IMR-90 (cell line): Measurements from ENCODE around the gene ALDH7A1. TPM values are rescaled to one million over a fixed set of nuclear protein-coding genes. Genes with fewer than 3 reads are reported as not detected.

Experiments used
- ATAC-seq: fragments of 200-7000 bp; cut with Tn5 transposase; 2 replicates; pipeline ENCODE4 v1.9.1; 2020; ENCODE audit warnings: low read depth, mild to moderate bottlenecking, moderate library complexity
- BruUV-seq: library from RNA; stranded (reverse); fragments of 400-500 nt; replicated peaks from 2 replicates; lab custom pipeline; 2021; lab: Mats Ljungman, UMichigan
- CTCF ChIA-PET: fragments of 300-600 bp; formaldehyde crosslinking; extraction: SDS; loops from one replicate; lab custom pipeline; 2021; ENCODE audit warnings: antibody characterized with exemption; lab: Yijun Ruan, JAX
- POLR2A ChIA-PET: fragments of 300-600 bp; sonication (Branson Sonifier 250); formaldehyde crosslinking; loops from one replicate; lab custom pipeline; 2022; ENCODE audit warnings: antibody characterized with exemption; ENCODE audit not compliant: unreplicated experiment; lab: Charles Lee
- DNase-seq: peaks from one replicate; pipeline ENCODE4 v3.0.0; 2013
- H2AFZ ChIP-seq: replicated peaks from 2 replicates; pipeline ENCODE3; 2013; ENCODE audit warnings: low read length, mild to moderate bottlenecking; ENCODE audit not compliant: poor library complexity
- H2AK5ac ChIP-seq: 2 replicates; pipeline ENCODE4 v1.6.1; 2013; ENCODE audit warnings: low read depth, low read length, inconsistent platforms
- H2AK9ac ChIP-seq: replicated peaks from 2 replicates; pipeline ENCODE3; 2013; ENCODE audit warnings: mild to moderate bottlenecking, low read depth, low read length, moderate library complexity; ENCODE audit not compliant: poor library complexity
- H2BK120ac ChIP-seq: 2 replicates; pipeline ENCODE4 v1.6.1; 2013; ENCODE audit warnings: low read depth, low read length, inconsistent platforms
- H2BK15ac ChIP-seq: 3 replicates; pipeline ENCODE4 v1.6.1; 2013; ENCODE audit warnings: low read depth, low read length, inconsistent platforms
- H2BK20ac ChIP-seq: 2 replicates; pipeline ENCODE4 v1.6.1; 2013; ENCODE audit warnings: low read depth, mild to moderate bottlenecking, inconsistent platforms, low read length, moderate library complexity
- H2BK5ac ChIP-seq: 2 replicates; pipeline ENCODE4 v1.6.1; 2013; ENCODE audit warnings: mild to moderate bottlenecking, low read depth, low read length, inconsistent platforms; ENCODE audit not compliant: poor library complexity, severe bottlenecking
- H3K14ac ChIP-seq: replicated peaks from 2 replicates; pipeline ENCODE4 v1.6.1; 2013; ENCODE audit warnings: low read depth, low read length, inconsistent platforms
- H3K18ac ChIP-seq: 2 replicates; pipeline ENCODE4 v1.6.1; 2013; ENCODE audit warnings: low read depth, low read length, control low read depth
- H3K23ac ChIP-seq: 2 replicates; pipeline ENCODE4 v1.6.1; 2013; ENCODE audit warnings: low read depth, low read length, inconsistent platforms
- H3K27ac ChIP-seq: 2 replicates; pipeline ENCODE4 v1.5.1; 2013; ENCODE audit warnings: mild to moderate bottlenecking, control low read depth, low read length; ENCODE audit not compliant: insufficient read depth
- H3K27me3 ChIP-seq: 2 replicates; pipeline ENCODE4 v1.6.1; 2013; ENCODE audit warnings: low read length; ENCODE audit not compliant: control insufficient read depth, insufficient read depth
- H3K36me3 ChIP-seq: 2 replicates; pipeline ENCODE4 v1.6.1; 2013; ENCODE audit warnings: low read length, mixed read lengths; ENCODE audit not compliant: control insufficient read depth, insufficient read depth
- H3K4ac ChIP-seq: 2 replicates; pipeline ENCODE4 v1.6.1; 2013; ENCODE audit warnings: low read depth, low read length, inconsistent platforms
- H3K4me1 ChIP-seq: 2 replicates; pipeline ENCODE4 v1.6.1; 2013; ENCODE audit warnings: low read length, mixed read lengths; ENCODE audit not compliant: control insufficient read depth, insufficient read depth
- H3K4me2 ChIP-seq: 2 replicates; pipeline ENCODE4 v1.6.1; 2013; ENCODE audit warnings: low read depth, mild to moderate bottlenecking, control low read depth, low read length, moderate library complexity
- H3K4me3 ChIP-seq: 2 replicates; pipeline ENCODE4 v1.5.1; 2013; ENCODE audit warnings: low read depth, mild to moderate bottlenecking, control low read depth, low read length, moderate library complexity; ENCODE audit not compliant: insufficient read depth
- H3K56ac ChIP-seq: 2 replicates; pipeline ENCODE4 v1.6.1; 2013; ENCODE audit warnings: low read length, inconsistent platforms; ENCODE audit not compliant: insufficient read depth; ENCODE audit errors: extremely low read depth
- H3K79me1 ChIP-seq, 2 experiments: 2 replicates each; pipeline ENCODE4 v1.6.1; 2013; ENCODE audit warnings: low read length in 2 of 2, inconsistent platforms in 1 of 2, low read depth in 1 of 2
- H3K9ac ChIP-seq: 2 replicates; pipeline ENCODE4 v1.6.1; 2013; ENCODE audit warnings: low read depth, low read length, control low read depth
- H3K9me1 ChIP-seq: 2 replicates; pipeline ENCODE4 v1.6.1; 2013; ENCODE audit warnings: low read length, inconsistent platforms; ENCODE audit not compliant: insufficient read depth
- H3K9me3 ChIP-seq: 2 replicates; pipeline ENCODE4 v1.6.1; 2013; ENCODE audit warnings: low read length; ENCODE audit not compliant: control insufficient read depth, insufficient read depth
- H4K20me1 ChIP-seq: 2 replicates; pipeline ENCODE4 v1.6.1; 2013; ENCODE audit warnings: low read length, inconsistent platforms; ENCODE audit not compliant: insufficient read depth
- H4K5ac ChIP-seq: 2 replicates; pipeline ENCODE4 v1.6.1; 2013; ENCODE audit warnings: mild to moderate bottlenecking, low read depth, low read length, control low read depth
- H4K8ac ChIP-seq, 2 experiments: 2 replicates each; pipeline ENCODE4 v1.6.1; 2013; ENCODE audit warnings: low read depth in 2 of 2, low read length in 2 of 2, control low read depth in 1 of 2, inconsistent platforms in 1 of 2
- H4K91ac ChIP-seq: 2 replicates; pipeline ENCODE4 v1.6.1; 2013; ENCODE audit warnings: low read depth, low read length, inconsistent platforms; ENCODE audit not compliant: insufficient read depth
- BHLHE40 ChIP-seq: fragments of 150-350 bp; IDR thresholded peaks from 2 replicates; pipeline ENCODE4 v1.6.1; 2016; ENCODE audit warnings: mild to moderate bottlenecking, low read depth, low read length
- CEBPB ChIP-seq: IDR thresholded peaks from 2 replicates; pipeline ENCODE4 v1.6.1; 2012; ENCODE audit warnings: low read depth, low read length, improper control_type of control experiment
- CHD1 ChIP-seq: IDR thresholded peaks from 2 replicates; pipeline ENCODE4 v1.6.1; 2012; ENCODE audit warnings: low read depth, low read length, improper control_type of control experiment
- FOS ChIP-seq: fragments of 150-350 bp; IDR thresholded peaks from 2 replicates; pipeline ENCODE4 v1.6.1; 2016; ENCODE audit warnings: low read depth, low read length
- MXI1 ChIP-seq: IDR thresholded peaks from 2 replicates; pipeline ENCODE4 v1.6.1; 2012; ENCODE audit warnings: low read depth, mild to moderate bottlenecking, low read length, moderate library complexity, borderline replicate concordance
- RCOR1 ChIP-seq: IDR thresholded peaks from 2 replicates; pipeline ENCODE4 v1.6.1; 2012; ENCODE audit warnings: mild to moderate bottlenecking, low read length, improper control_type of control experiment; ENCODE audit not compliant: insufficient replicate concordance
- SMC3 ChIP-seq: fragments of 150-350 bp; IDR thresholded peaks from 2 replicates; pipeline ENCODE4 v1.6.1; 2016; ENCODE audit warnings: low read depth, mild to moderate bottlenecking, antibody characterized with exemption, low read length, moderate library complexity
- WGBS, 2 experiments: methylation state at CpG; one replicate each; pipeline versions ENCODE4 v1.1.5 to v1.1.7; 2013; ENCODE audit warnings: missing lambda C conversion rate in 2 of 2; ENCODE audit not compliant: insufficient read length in 1 of 2; ENCODE audit errors: extremely low coverage in 2 of 2; 5-methylcytosine and 5-hydroxymethylcytosine counted together
- dilution Hi-C: fragments of 300-500 bp; cut with HindIII; formaldehyde crosslinking; loops from one replicate; pipeline ENCODE4 v1.14.3; 2018; ENCODE audit warnings: low sequenced_read_pairs; ENCODE audit not compliant: unreplicated experiment
- in situ Hi-C: fragments of 300-500 bp; cut with MboI; formaldehyde crosslinking; loops from 3 replicates; pipeline ENCODE4 v1.14.3; 2019; ENCODE audit warnings: low sequenced_read_pairs, inconsistent platforms, mixed read lengths
- intact Hi-C: fragments of 100-400 bp; cut with micrococcal nuclease; formaldehyde crosslinking; loops from 2 replicates; pipeline ENCODE4 v1.10.0; 2022
- polyA plus RNA-seq, 3 experiments: library from polyadenylated mRNA; depleted of rRNA; stranded (reverse); fragments of >200 nt; gene quantifications; 2 replicates each; pipeline ENCODE4 v1.2.3, GENCODE V29; 2012; ENCODE audit warnings: low replicate concordance in 1 of 3
- total RNA-seq: library from RNA; depleted of rRNA; stranded (reverse); fragments of >200 nt; gene quantifications from 2 replicates; pipeline ENCODE4 v1.2.3, GENCODE V29; 2012
- TF ChIP-seq, protein P1 (sequence below): fragments of 150-350 bp; IDR thresholded peaks from 2 replicates; pipeline ENCODE4 v1.6.1; 2016; ENCODE audit warnings: low read depth, mild to moderate bottlenecking, low read length, moderate library complexity, borderline replicate concordance
- TF ChIP-seq, protein P2 (sequence below): fragments of 150-350 bp; IDR thresholded peaks from 2 replicates; pipeline ENCODE4 v1.6.1; 2017; ENCODE audit warnings: mild to moderate bottlenecking, antibody characterized with exemption, low read length, low read depth
- TF ChIP-seq, protein P3 (sequence below): conservative IDR thresholded peaks from 2 replicates; pipeline ENCODE4 v1.5.1; 2012; ENCODE audit warnings: mild to moderate bottlenecking, low read depth, low read length, improper control_type of control experiment

The ALDH7A1 gene
- total and polyA plus RNA-seq, 2 of the 4 experiments (the other 2 are of a cell fraction), result 40.9 to 62.2 TPM

DNA sequence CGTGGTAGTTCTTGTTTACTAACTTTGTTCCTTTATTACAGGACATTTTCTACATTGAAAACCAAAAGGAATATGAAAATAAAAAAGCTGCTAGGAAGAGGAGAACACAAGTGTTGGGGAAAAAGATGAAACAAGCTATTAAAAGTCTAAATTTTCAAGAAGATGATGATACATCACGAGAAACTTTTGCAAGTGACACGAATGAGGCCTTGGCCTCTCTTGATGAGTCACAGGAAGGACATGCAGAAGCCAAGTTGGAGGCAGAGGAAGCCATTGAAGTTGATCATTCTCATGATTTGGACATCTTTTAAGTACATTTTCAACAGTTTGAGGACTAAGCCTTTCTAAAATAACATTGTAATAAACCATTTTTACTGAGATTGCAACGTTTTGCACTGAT, 29.5 kb upstream of the ALDH7A1 start:
- H2BK20ac ChIP-seq, result no peak overlapping the region
- peaks cover 4% of the 10 kb centered on the region for H3K4me1 ChIP-seq
- H3K9me1 ChIP-seq, result no peaks in the 10 kb centered on the region
- WGBS, 2 experiments, result no CpG with 5 or more reads among the region's 4 CpGs
- no peaks in the 10 kb centered on the region for H4K20me1 ChIP-seq
- peaks cover 13 to 23% of the 10 kb centered on the region in 2 experiments for H3K79me1 ChIP-seq
- no peaks in the 10 kb centered on the region for H3K9me3 ChIP-seq
- H2BK15ac ChIP-seq, result no peak overlapping the region
- in situ Hi-C loops, result no loop called here
- DNase-seq (peak; percentile 94), ATAC-seq (peak; percentile 82)
- H4K91ac ChIP-seq, result no peak overlapping the region
- ChIA-PET POLR2A (no interaction called here), CTCF (interaction anchor here (1.0 kb wide), 1 partner anchor 14 kb away, joined by 3 read pairs; no protein-coding TSS in a partner anchor)
- H3K14ac ChIP-seq, result no peak overlapping the region
- H3K9ac ChIP-seq, result no peak overlapping the region
- peaks cover 14% of the 10 kb centered on the region for H3K36me3 ChIP-seq
- H3K27ac ChIP-seq, result peak overlapping the region; percentile 66; the same call in 1 of the 2 replicates
- H3K4me2 ChIP-seq, result peak overlapping the region; percentile 22
- no peak overlapping the region for H2AK5ac ChIP-seq
- no peaks in the 10 kb centered on the region for H3K27me3 ChIP-seq
- TF ChIP-seq CHD1, result no peak
- TF ChIP-seq FOS, result peak; percentile 86
- TF ChIP-seq, protein P1, sequence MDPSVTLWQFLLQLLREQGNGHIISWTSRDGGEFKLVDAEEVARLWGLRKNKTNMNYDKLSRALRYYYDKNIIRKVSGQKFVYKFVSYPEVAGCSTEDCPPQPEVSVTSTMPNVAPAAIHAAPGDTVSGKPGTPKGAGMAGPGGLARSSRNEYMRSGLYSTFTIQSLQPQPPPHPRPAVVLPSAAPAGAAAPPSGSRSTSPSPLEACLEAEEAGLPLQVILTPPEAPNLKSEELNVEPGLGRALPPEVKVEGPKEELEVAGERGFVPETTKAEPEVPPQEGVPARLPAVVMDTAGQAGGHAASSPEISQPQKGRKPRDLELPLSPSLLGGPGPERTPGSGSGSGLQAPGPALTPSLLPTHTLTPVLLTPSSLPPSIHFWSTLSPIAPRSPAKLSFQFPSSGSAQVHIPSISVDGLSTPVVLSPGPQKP, result no peak
- TF ChIP-seq, protein P2, sequence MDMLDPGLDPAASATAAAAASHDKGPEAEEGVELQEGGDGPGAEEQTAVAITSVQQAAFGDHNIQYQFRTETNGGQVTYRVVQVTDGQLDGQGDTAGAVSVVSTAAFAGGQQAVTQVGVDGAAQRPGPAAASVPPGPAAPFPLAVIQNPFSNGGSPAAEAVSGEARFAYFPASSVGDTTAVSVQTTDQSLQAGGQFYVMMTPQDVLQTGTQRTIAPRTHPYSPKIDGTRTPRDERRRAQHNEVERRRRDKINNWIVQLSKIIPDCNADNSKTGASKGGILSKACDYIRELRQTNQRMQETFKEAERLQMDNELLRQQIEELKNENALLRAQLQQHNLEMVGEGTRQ, result no peak
- TF ChIP-seq CEBPB, result peak; percentile 60
- TF ChIP-seq MXI1, result no peak
- TF ChIP-seq RCOR1, result no peak
- no peak for TF ChIP-seq SMC3
- TF ChIP-seq, protein P3, sequence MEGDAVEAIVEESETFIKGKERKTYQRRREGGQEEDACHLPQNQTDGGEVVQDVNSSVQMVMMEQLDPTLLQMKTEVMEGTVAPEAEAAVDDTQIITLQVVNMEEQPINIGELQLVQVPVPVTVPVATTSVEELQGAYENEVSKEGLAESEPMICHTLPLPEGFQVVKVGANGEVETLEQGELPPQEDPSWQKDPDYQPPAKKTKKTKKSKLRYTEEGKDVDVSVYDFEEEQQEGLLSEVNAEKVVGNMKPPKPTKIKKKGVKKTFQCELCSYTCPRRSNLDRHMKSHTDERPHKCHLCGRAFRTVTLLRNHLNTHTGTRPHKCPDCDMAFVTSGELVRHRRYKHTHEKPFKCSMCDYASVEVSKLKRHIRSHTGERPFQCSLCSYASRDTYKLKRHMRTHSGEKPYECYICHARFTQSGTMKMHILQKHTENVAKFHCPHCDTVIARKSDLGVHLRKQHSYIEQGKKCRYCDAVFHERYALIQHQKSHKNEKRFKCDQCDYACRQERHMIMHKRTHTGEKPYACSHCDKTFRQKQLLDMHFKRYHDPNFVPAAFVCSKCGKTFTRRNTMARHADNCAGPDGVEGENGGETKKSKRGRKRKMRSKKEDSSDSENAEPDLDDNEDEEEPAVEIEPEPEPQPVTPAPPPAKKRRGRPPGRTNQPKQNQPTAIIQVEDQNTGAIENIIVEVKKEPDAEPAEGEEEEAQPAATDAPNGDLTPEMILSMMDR, result no peak
- 0 out of 2 replicates have a peak, but pooled peaks have one; percentile 29 for TF ChIP-seq BHLHE40
- no peak overlapping the region for H2AK9ac ChIP-seq
- no TSS peak for BruUV-seq
- H4K8ac ChIP-seq, result peak overlapping the region in 1 of 2 experiments; percentile 42; a peak in 1 of 4 replicates
- intact Hi-C loops, result no loop called here
- no peak overlapping the region for H4K5ac ChIP-seq
- H2AFZ ChIP-seq, result no peak overlapping the region
- H3K23ac ChIP-seq, result 0 out of 2 replicates have a peak overlapping the region, but pooled peaks have one; percentile 13
- dilution Hi-C loops, result no loop called here
- peak overlapping the region; percentile 57; the same call in 1 of the 2 replicates for H2BK120ac ChIP-seq
- 0 out of 2 replicates have a peak overlapping the region, but pooled peaks have one; percentile 34 for H3K4ac ChIP-seq
- H3K18ac ChIP-seq, result peak overlapping the region; percentile 25
- H2BK5ac ChIP-seq, result peak overlapping the region; percentile 99
- no peak overlapping the region for H3K4me3 ChIP-seq
- no peak overlapping the region for H3K56ac ChIP-seq
